ENCODE results near the gene AKR1A1.

Gene AKR1A1

GRCh38 chr1:45612941-45613579, 62.4 kb downstream of the AKR1A1 start:
- Histone ChIP-seq H3K27me3 (ENCODE audit: insufficient read depth, low read depth) (no peaks in the 10 kb centered on the region), H3K4me3 (IDR thresholded peaks at IDR 0.05; ENCODE audit: insufficient read depth, low read depth, low read length) (no peak overlapping the region), H3K36me3 (ENCODE audit: insufficient read depth) (peaks cover 20% of the 10 kb centered on the region; the same call in 1 of the 2 replicates), H3K9ac (no peak overlapping the region), H3K27ac (no peak overlapping the region), H3K4me1 (ENCODE audit: low read depth, poor library complexity, severe bottlenecking) (no peaks in the 10 kb centered on the region), H2AFZ (ENCODE audit: low read depth) (no peak overlapping the region), H3K79me2 (ENCODE audit: insufficient read depth, low read depth) (no peaks in the 10 kb centered on the region; the same call in 1 of the 2 replicates), H4K20me1 (ENCODE audit: insufficient read depth) (no peaks in the 10 kb centered on the region), H3K4me2 (no peak overlapping the region)
- no peak for TF ChIP-seq CTCF (conservative IDR thresholded peaks at IDR 0.05; ENCODE audit: low read depth, low read length)

- Histone ChIP-seq H3K36me3 (ENCODE audit: insufficient read depth) (peaks cover 20% of the 10 kb centered on the region; the same call in 1 of the 2 replicates), H4K20me1 (ENCODE audit: insufficient read depth) (no peaks in the 10 kb centered on the region), H3K4me1 (ENCODE audit: low read depth, poor library complexity, severe bottlenecking) (no peaks in the 10 kb centered on the region)
Measured at GRCh38 chr1:45615885-45616284, 65.3 kb downstream of the AKR1A1 start.

GRCh38 chr1:45617618-45618017, 67.0 kb downstream of the AKR1A1 start:
- Histone ChIP-seq H3K4me3 (IDR thresholded peaks at IDR 0.05; ENCODE audit: insufficient read depth, low read depth, low read length) (no peak overlapping the region), H4K20me1 (ENCODE audit: insufficient read depth) (no peaks in the 10 kb centered on the region), H3K27me3 (ENCODE audit: insufficient read depth, low read depth) (no peaks in the 10 kb centered on the region), H3K27ac (no peak overlapping the region), H3K36me3 (ENCODE audit: insufficient read depth) (peaks cover 20% of the 10 kb centered on the region; the same call in 1 of the 2 replicates), H3K4me2 (no peak overlapping the region), H3K79me2 (ENCODE audit: insufficient read depth, low read depth) (no peaks in the 10 kb centered on the region; the same call in 1 of the 2 replicates), H2AFZ (ENCODE audit: low read depth) (no peak overlapping the region), H3K9ac (no peak overlapping the region), H3K4me1 (ENCODE audit: low read depth, poor library complexity, severe bottlenecking) (no peaks in the 10 kb centered on the region)
- no peak for TF ChIP-seq CTCF (conservative IDR thresholded peaks at IDR 0.05; ENCODE audit: low read depth, low read length)

More at GRCh38 chr1:45615885-45616284, 65.3 kb downstream of the AKR1A1 start:
- no peak overlapping the region for H2AFZ ChIP-seq (ENCODE audit: low read depth)
- TF ChIP-seq CTCF (conservative IDR thresholded peaks at IDR 0.05; ENCODE audit: low read depth, low read length): no peak
- H3K27me3 ChIP-seq (ENCODE audit: insufficient read depth, low read depth): no peaks in the 10 kb centered on the region
- H3K27ac ChIP-seq: no peak overlapping the region
- H3K4me3 ChIP-seq (IDR thresholded peaks at IDR 0.05; ENCODE audit: insufficient read depth, low read depth, low read length): no peak overlapping the region
- no peaks in the 10 kb centered on the region; the same call in 1 of the 2 replicates for H3K79me2 ChIP-seq (ENCODE audit: insufficient read depth, low read depth)
- no peak overlapping the region for H3K4me2 ChIP-seq
- no peak overlapping the region for H3K9ac ChIP-seq

- Histone ChIP-seq H3K4me2 (no peak overlapping the region), H3K4me3 (IDR thresholded peaks at IDR 0.05; ENCODE audit: insufficient read depth, low read depth, low read length) (no peak overlapping the region), H3K27me3 (ENCODE audit: insufficient read depth, low read depth) (no peaks in the 10 kb centered on the region), H4K20me1 (ENCODE audit: insufficient read depth) (no peaks in the 10 kb centered on the region), H3K79me2 (ENCODE audit: insufficient read depth, low read depth) (no peaks in the 10 kb centered on the region), H3K9ac (no peak overlapping the region), H3K36me3 (ENCODE audit: insufficient read depth) (peaks cover 13% of the 10 kb centered on the region; the same call in 1 of the 2 replicates), H3K27ac (no peak overlapping the region), H3K4me1 (ENCODE audit: low read depth, poor library complexity, severe bottlenecking) (no peaks in the 10 kb centered on the region), H2AFZ (ENCODE audit: low read depth) (no peak overlapping the region)
- TF ChIP-seq CTCF (conservative IDR thresholded peaks at IDR 0.05; ENCODE audit: low read depth, low read length): no peak
Measured at GRCh38 chr1:45619149-45619921, 68.7 kb downstream of the AKR1A1 start.
